H1 (cell line): ENCODE results near the gene UBTD2. TPM values are rescaled to one million over a fixed set of nuclear protein-coding genes. Genes with fewer than 3 reads are reported as not detected.

Experiments
- CTCF ChIA-PET: fragments of 300-600 bp; sonication (Branson Sonifier 250); formaldehyde crosslinking; loops from one replicate; lab custom pipeline; 2021; ENCODE audit not compliant: partially characterized antibody; lab: Charles Lee
- POLR2A ChIA-PET: fragments of 300-600 bp; sonication (Branson Sonifier 250); formaldehyde crosslinking; loops from one replicate; lab custom pipeline; 2021; ENCODE audit warnings: inconsistent platforms; ENCODE audit not compliant: partially characterized antibody; lab: Charles Lee
- DNase-seq, 2 experiments: peaks; one replicate each; pipeline versions ENCODE4 v3.0.0 to v3.0.0-alpha.2; 2010 to 2022; ENCODE audit warnings: low spot score in 2 of 2, low read depth in 1 of 2, mixed read lengths in 1 of 2
- FAIRE-seq: peaks from 2 replicates; lab custom pipeline; 2011; peaks lifted over from hg19 to GRCh38; lab: Jason Lieb, UNC
- H2AFZ ChIP-seq: 2 replicates; pipeline ENCODE4 v1.8.1; 2012; ENCODE audit warnings: low read length, inconsistent platforms
- H2AK5ac ChIP-seq: 2 replicates; pipeline ENCODE4 v1.6.1; 2013; ENCODE audit warnings: low read depth, low read length
- H2BK120ac ChIP-seq: replicated peaks from 2 replicates; pipeline ENCODE3; 2013; ENCODE audit warnings: low read depth, low read length, inconsistent platforms
- H2BK12ac ChIP-seq: 2 replicates; pipeline ENCODE4 v1.6.1; 2013; ENCODE audit warnings: low read depth, low read length
- H2BK15ac ChIP-seq: 2 replicates; pipeline ENCODE4 v1.6.1; 2013; ENCODE audit warnings: low read length
- H2BK20ac ChIP-seq: 2 replicates; pipeline ENCODE4 v1.6.1; 2013; ENCODE audit warnings: low read length
- H2BK5ac ChIP-seq: 2 replicates; pipeline ENCODE4 v1.6.1; 2013; ENCODE audit warnings: low read depth, low read length
- H3K14ac ChIP-seq: 2 replicates; pipeline ENCODE4 v1.6.1; 2013; ENCODE audit warnings: inconsistent platforms; ENCODE audit not compliant: insufficient read length
- H3K18ac ChIP-seq: 2 replicates; pipeline ENCODE4 v1.6.1; 2013; ENCODE audit warnings: low read length; ENCODE audit errors: extremely low read depth
- H3K23ac ChIP-seq: 2 replicates; pipeline ENCODE4 v1.6.1; 2013; ENCODE audit warnings: inconsistent platforms; ENCODE audit not compliant: insufficient read length
- H3K23me2 ChIP-seq: 2 replicates; pipeline ENCODE4 v1.6.1; 2013; ENCODE audit warnings: low read depth, low read length
- H3K27ac ChIP-seq: 2 replicates; pipeline ENCODE4 v1.6.1; 2011; ENCODE audit warnings: low read depth, low read length, inconsistent platforms
- H3K27me3 ChIP-seq, 4 experiments: replicated peaks in 1 of 4; 1 replicate in 1 of 4; 2 replicates in 3 of 4; pipeline versions ENCODE4 v1.6.1 to v1.8.1; 2011 to 2013; ENCODE audit warnings: low read length in 3 of 4, mild to moderate bottlenecking in 3 of 4, inconsistent platforms in 2 of 4, mixed read lengths in 2 of 4, moderate library complexity in 1 of 4; ENCODE audit not compliant: control insufficient read depth in 3 of 4, insufficient read depth in 3 of 4; ENCODE audit errors: extremely low read depth in 1 of 4
- H3K36me3 ChIP-seq, 4 experiments: 2 replicates each; pipeline versions ENCODE4 v1.6.1 to v1.8.1; 2011 to 2013; ENCODE audit warnings: mild to moderate bottlenecking in 4 of 4, low read length in 3 of 4, moderate library complexity in 2 of 4, control low read depth in 1 of 4, inconsistent platforms in 1 of 4; ENCODE audit not compliant: insufficient read depth in 4 of 4, control insufficient read depth in 2 of 4
- H3K4ac ChIP-seq: replicated peaks from 2 replicates; pipeline ENCODE3; 2013; ENCODE audit warnings: low read length, low read depth, mixed read lengths, inconsistent platforms; ENCODE audit not compliant: insufficient read length
- H3K4me1 ChIP-seq, 4 experiments: replicated peaks in 1 of 4; 1 replicate in 1 of 4; 2 replicates in 3 of 4; pipeline versions ENCODE4 v1.6.1 to v1.8.1; 2011 to 2013; ENCODE audit warnings: low read length in 3 of 4, inconsistent platforms in 2 of 4, mixed read lengths in 1 of 4; ENCODE audit not compliant: insufficient read depth in 4 of 4, control insufficient read depth in 3 of 4
- H3K4me2 ChIP-seq, 2 experiments: 2 replicates each; pipeline versions ENCODE4 v1.6.1 to v1.8.1; 2011 to 2013; ENCODE audit warnings: low read depth in 2 of 2, low read length in 2 of 2, control low read depth in 1 of 2, inconsistent platforms in 1 of 2, mild to moderate bottlenecking in 1 of 2; ENCODE audit not compliant: insufficient read depth in 1 of 2
- H3K4me3 ChIP-seq, 4 experiments: fragments of 200-600, 300-600 bp in 1 of 4; sonication (generic), shearing (Covaris generic), sonication (Bioruptor Twin) in 1 of 4; 2 replicates each; pipeline versions ENCODE4 v1.5.1 to v1.8.1; 2011 to 2016; ENCODE audit warnings: low read length in 4 of 4, low read depth in 3 of 4, control low read depth in 2 of 4, inconsistent platforms in 2 of 4, mild to moderate bottlenecking in 2 of 4, mixed read lengths in 1 of 4, moderate library complexity in 1 of 4; ENCODE audit not compliant: insufficient read depth in 2 of 4; ENCODE audit errors: extremely low read depth in 1 of 4
- H3K56ac ChIP-seq: replicated peaks from 2 replicates; pipeline ENCODE3; 2013; ENCODE audit warnings: low read depth, mild to moderate bottlenecking, mixed read lengths, low read length, inconsistent platforms; ENCODE audit not compliant: insufficient read length
- H3K79me1 ChIP-seq: 2 replicates; pipeline ENCODE4 v1.6.1; 2013; ENCODE audit warnings: low read depth, low read length, control low read depth
- H3K79me2 ChIP-seq, 2 experiments: 2 replicates each; pipeline versions ENCODE4 v1.6.1 to v1.8.1; 2012 to 2013; ENCODE audit warnings: low read length in 2 of 2, mild to moderate bottlenecking in 2 of 2, inconsistent platforms in 1 of 2; ENCODE audit not compliant: insufficient read depth in 2 of 2, control insufficient read depth in 1 of 2
- H3K9ac ChIP-seq, 4 experiments: replicated peaks in 1 of 4; 1 replicate in 1 of 4; 2 replicates in 3 of 4; pipeline versions ENCODE4 v1.6.1 to v1.8.1; 2011 to 2013; ENCODE audit warnings: low read depth in 3 of 4, low read length in 3 of 4, control low read depth in 2 of 4, mild to moderate bottlenecking in 2 of 4, moderate library complexity in 2 of 4, inconsistent platforms in 1 of 4; ENCODE audit errors: extremely low read depth in 1 of 4
- H3K9me3 ChIP-seq, 2 experiments: 2 replicates each; pipeline versions ENCODE4 v1.6.1 to v1.8.1; 2012 to 2013; ENCODE audit warnings: mild to moderate bottlenecking in 2 of 2, moderate library complexity in 2 of 2, control low read depth in 1 of 2, inconsistent platforms in 1 of 2, low read depth in 1 of 2, low read length in 1 of 2, mixed read lengths in 1 of 2; ENCODE audit not compliant: insufficient read depth in 2 of 2
- H4K20me1 ChIP-seq, 2 experiments: replicated peaks in 1 of 2; 2 replicates each; pipeline versions ENCODE3 to v1.8.1; 2011 to 2013; ENCODE audit warnings: inconsistent platforms in 2 of 2, low read length in 2 of 2, mild to moderate bottlenecking in 1 of 2; ENCODE audit not compliant: insufficient read depth in 2 of 2, control insufficient read depth in 1 of 2
- H4K5ac ChIP-seq: 2 replicates; pipeline ENCODE4 v1.6.1; 2013; ENCODE audit warnings: low read length, low read depth, mixed read lengths, inconsistent platforms; ENCODE audit not compliant: insufficient read length
- H4K8ac ChIP-seq: 2 replicates; pipeline ENCODE4 v1.8.0; 2013; ENCODE audit warnings: mild to moderate bottlenecking, moderate library complexity, low read length, inconsistent platforms; ENCODE audit not compliant: insufficient read depth; ENCODE audit errors: extremely low read depth
- H4K91ac ChIP-seq: replicated peaks from 2 replicates; pipeline ENCODE3; 2013; ENCODE audit warnings: low read length, mixed read lengths, inconsistent platforms; ENCODE audit not compliant: insufficient read length
- ATF2 ChIP-seq: IDR thresholded peaks from 2 replicates; pipeline ENCODE4 v1.6.1; 2012; ENCODE audit warnings: low read length, inconsistent platforms
- BACH1 ChIP-seq: IDR thresholded peaks from 2 replicates; pipeline ENCODE4 v1.6.1; 2012; ENCODE audit warnings: low read length, improper control_type of control experiment
- BRCA1 ChIP-seq: IDR thresholded peaks from 2 replicates; pipeline ENCODE4 v1.6.1; 2012; ENCODE audit warnings: low read depth, low read length, improper control_type of control experiment
- FOSL1 ChIP-seq: IDR thresholded peaks from 2 replicates; pipeline ENCODE4 v1.6.1; 2011; ENCODE audit warnings: mild to moderate bottlenecking, low read depth, low read length, moderate library complexity; ENCODE audit not compliant: insufficient read depth
- GABPA ChIP-seq: IDR thresholded peaks from 2 replicates; pipeline ENCODE4 v1.6.1; 2011; ENCODE audit warnings: mild to moderate bottlenecking, low read length, moderate library complexity, borderline replicate concordance; ENCODE audit not compliant: insufficient read depth
- GTF2F1 ChIP-seq: IDR thresholded peaks from 2 replicates; pipeline ENCODE4 v1.6.1; 2012; ENCODE audit warnings: low read depth, low read length, improper control_type of control experiment, borderline replicate concordance
- KDM4A ChIP-seq: IDR thresholded peaks from one replicate; pipeline ENCODE4 v1.7.1; 2012; ENCODE audit warnings: low read depth, mild to moderate bottlenecking, moderate library complexity, low read length, inconsistent platforms; ENCODE audit not compliant: severe bottlenecking
- POLR2A ChIP-seq, 2 experiments: IDR thresholded peaks; 1 replicate in 1 of 2; 2 replicates in 1 of 2; pipeline ENCODE4 v1.6.1; 2011; ENCODE audit warnings: low read depth in 2 of 2, low read length in 2 of 2, mild to moderate bottlenecking in 2 of 2; ENCODE audit errors: control extremely low read depth in 1 of 2
- POU5F1 ChIP-seq: IDR thresholded peaks from 2 replicates; pipeline ENCODE4 v1.6.1; 2011; ENCODE audit warnings: low read depth, mild to moderate bottlenecking, low read length, moderate library complexity
- SIRT6 ChIP-seq: IDR thresholded peaks from one replicate; pipeline ENCODE4 v1.7.1; 2012; ENCODE audit warnings: low read length, inconsistent platforms
- SIX5 ChIP-seq: IDR thresholded peaks from 2 replicates; pipeline ENCODE4 v1.6.1; 2011; ENCODE audit warnings: mild to moderate bottlenecking, low read depth, low read length
- SRF ChIP-seq: IDR thresholded peaks from 2 replicates; pipeline ENCODE4 v1.6.1; 2011; ENCODE audit warnings: mild to moderate bottlenecking, low read depth, low read length, moderate library complexity
- TBP ChIP-seq: IDR thresholded peaks from 2 replicates; pipeline ENCODE4 v1.6.1; 2011; ENCODE audit warnings: low read depth, low read length, improper control_type of control experiment
- ZNF274 ChIP-seq: IDR thresholded peaks from 2 replicates; pipeline ENCODE4 v1.7.0; 2012; ENCODE audit warnings: low read length, borderline replicate concordance; ENCODE audit errors: extremely low read depth
- WGBS, 2 experiments: shearing (Covaris generic) in 1 of 2; methylation state at CpG; one replicate each; pipeline versions ENCODE4 v1.1.6 to v1.1.7; 2013 to 2015; ENCODE audit warnings: low lambda C conversion rate in 2 of 2, mixed read lengths in 2 of 2, inconsistent platforms in 1 of 2, low coverage in 1 of 2, missing lambda C conversion rate in 1 of 2; ENCODE audit not compliant: insufficient replicate concordance in 2 of 2, insufficient coverage in 1 of 2, insufficient read length in 1 of 2; ENCODE audit errors: extremely low coverage in 1 of 2, missing lambda C conversion rate in 1 of 2; 5-methylcytosine and 5-hydroxymethylcytosine counted together
- polyA plus RNA-seq, 7 experiments: library from polyadenylated mRNA; depleted of rRNA in 3 of 7; stranded (reverse) in 5 of 7; unstranded in 2 of 7; fragments of >200 nt in 5 of 7; fragments of 200-250 nt in 2 of 7; gene quantifications; 1 replicate in 5 of 7; 2 replicates in 1 of 7; 4 replicates in 1 of 7; pipeline versions ENCODE4 v1.2.1 to v1.2.3, GENCODE V29; 2011 to 2013; ENCODE audit warnings: missing spikeins in 2 of 7, mixed read lengths in 2 of 7
- total RNA-seq: library from RNA; stranded (reverse); fragmentation: NEBNext Ultra II Directional; extraction: Animal tissue kit (Norgen Biotek cat#: 25700); gene quantifications from 2 replicates; pipeline ENCODE4 v1.2.1, GENCODE V29; 2021

UBTD2 gene
- total and polyA plus RNA-seq, 2 of the 8 experiments (the other 6 are each of a cell fraction or from before 2014, with no cell fraction given): 14.5 to 39.2 TPM

DNA sequence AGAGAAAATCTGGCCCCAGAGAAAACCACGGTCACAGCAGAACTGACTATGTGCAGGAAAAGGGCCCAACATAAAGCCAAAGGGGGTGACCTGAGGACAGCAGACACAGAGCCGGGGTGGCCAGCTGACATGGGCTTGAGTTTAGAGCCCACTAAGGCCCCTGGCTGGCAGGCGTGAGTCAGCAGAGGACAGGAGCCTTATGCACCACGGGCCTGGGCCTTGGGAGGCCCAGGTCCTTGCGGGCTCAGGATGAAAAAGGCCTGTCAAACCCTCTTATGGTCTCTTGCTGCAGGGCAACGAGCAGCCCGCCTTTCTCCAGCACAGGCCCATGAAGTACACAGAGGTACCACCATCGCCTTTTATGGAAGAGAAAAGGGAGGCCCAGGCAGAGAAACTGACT is 115.3 kb downstream of the UBTD2 start:
- no peak overlapping the region for H2AFZ ChIP-seq
- ChIA-PET CTCF (interaction anchor here (1.3 to 1.8 kb wide), 2 partner anchors 16 to 19 kb away, joined by 3 to 4 read pairs; no protein-coding TSS in a partner anchor), POLR2A (no interaction called here)
- whole genome bisulfite sequencing, 2 experiments: 93% methylated on average over 7 of the region's 8 CpGs; no CpG with 5 or more reads in 1 of the 2 experiments
- DNase-seq (no peak), FAIRE-seq (no peak)
- no peak overlapping the region for H2AK5ac ChIP-seq
- no peak overlapping the region for H3K9ac ChIP-seq
- peaks cover 0 to 4% (median 3%) of the 10 kb centered on the region in 4 experiments; a peak in 3 of 7 replicates for H3K4me1 ChIP-seq
- H4K91ac ChIP-seq: no peak overlapping the region
- no peak overlapping the region for H3K23ac ChIP-seq
- H2BK15ac ChIP-seq: no peak overlapping the region
- H3K4ac ChIP-seq: no peak overlapping the region
- no peaks in the 10 kb centered on the region; the same call in 1 of the 2 replicates for H3K23me2 ChIP-seq
- no peak overlapping the region for H4K5ac ChIP-seq
- no peaks in the 10 kb centered on the region for H4K20me1 ChIP-seq
- H2BK20ac ChIP-seq: no peak overlapping the region
- no peaks in the 10 kb centered on the region for H3K79me2 ChIP-seq
- H3K18ac ChIP-seq: no peak overlapping the region
- H3K9me3 ChIP-seq: no peaks in the 10 kb centered on the region
- H3K4me2 ChIP-seq: no peak overlapping the region
- H3K14ac ChIP-seq: no peak overlapping the region
- H2BK12ac ChIP-seq: no peak overlapping the region
- no peak overlapping the region for H3K4me3 ChIP-seq
- no peak overlapping the region for H2BK5ac ChIP-seq
- H3K27me3 ChIP-seq: no peaks in the 10 kb centered on the region
- no peak overlapping the region for H3K27ac ChIP-seq
- peaks cover 8% of the 10 kb centered on the region; the same call in 1 of the 2 replicates for H3K79me1 ChIP-seq
- no peak overlapping the region for H3K56ac ChIP-seq
- no peaks in the 10 kb centered on the region for H3K36me3 ChIP-seq
- H4K8ac ChIP-seq: no peak overlapping the region
- H2BK120ac ChIP-seq: no peak overlapping the region
- TF ChIP-seq ZNF274 (no peak), BACH1 (no peak), KDM4A (no peak), SRF (no peak), GTF2F1 (no peak), SIRT6 (no peak), BRCA1 (no peak), FOSL1 (no peak), TBP (no peak), SIX5 (no peak), POU5F1 (no peak), GABPA (no peak), POLR2A (IDR thresholded peaks at IDR 0.05; ENCODE audit: control extremely low read depth in 1 of 2, low read depth in 2 of 2, low read length in 2 of 2) (no peak), ATF2 (no peak)
